Kidney epithelial cell (primary cell): ENCODE results near the gene C3orf38. TPM values are rescaled to one million over a fixed set of nuclear protein-coding genes. Genes with fewer than 3 reads are reported as not detected.
"Not testable (repeated sequence)": the region's sequence is repeated elsewhere in the genome, so short reads cannot be mapped to it uniquely, and the experiment has no call there.

Source experiments
- DNase-seq: peaks from one replicate; pipeline ENCODE4 v3.0.0-alpha.2; 2010; ENCODE audit warnings: low read depth
- H3K27me3 ChIP-seq: 2 replicates; pipeline ENCODE4 v1.6.0; 2011; ENCODE audit warnings: low read length; ENCODE audit not compliant: control insufficient read depth, insufficient read depth
- H3K36me3 ChIP-seq: 2 replicates; pipeline ENCODE4 v1.5.1; 2011; ENCODE audit warnings: low read length; ENCODE audit not compliant: control insufficient read depth, insufficient read depth
- H3K4me3 ChIP-seq: 2 replicates; pipeline ENCODE4 v1.5.1; 2011; ENCODE audit warnings: low read depth, mild to moderate bottlenecking, control low read depth, low read length
- total RNA-seq: library from RNA; depleted of rRNA; stranded (reverse); fragments of >200 nt; gene quantifications from 2 replicates; pipeline ENCODE4 v1.2.3, GENCODE V29; 2015
- TF ChIP-seq, protein P1 (sequence below): IDR thresholded peaks from 2 replicates; pipeline ENCODE4 v1.5.1; 2011; ENCODE audit warnings: mild to moderate bottlenecking, moderate library complexity, low read length, control low read depth, inconsistent platforms; ENCODE audit not compliant: insufficient read depth, poor library complexity, severe bottlenecking

Gene C3orf38
- total RNA-seq, 1 donor from 2014 or later = 26.9 TPM

DNA sequence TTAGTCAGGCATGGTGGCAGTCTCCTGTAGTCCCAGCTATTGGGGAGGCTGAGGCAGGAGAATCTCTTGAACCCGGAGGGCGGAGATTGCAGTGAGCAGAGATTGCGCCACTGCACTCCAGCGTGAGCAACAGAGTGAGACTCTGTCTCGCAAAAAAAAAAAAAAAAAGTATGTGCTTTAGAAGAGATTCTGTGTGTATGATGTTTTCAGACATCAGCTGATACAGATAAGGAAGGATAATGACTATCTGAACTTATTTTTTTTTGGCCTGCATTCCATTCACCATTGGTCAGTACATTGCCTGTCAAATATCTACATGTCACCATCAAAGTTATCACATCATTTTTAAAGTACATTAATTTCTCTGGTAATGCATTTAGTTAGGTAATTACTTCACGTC lies 17.4 kb downstream of the C3orf38 start:
- H3K27me3 ChIP-seq = no peaks in the 10 kb centered on the region
- TF ChIP-seq, protein P1, sequence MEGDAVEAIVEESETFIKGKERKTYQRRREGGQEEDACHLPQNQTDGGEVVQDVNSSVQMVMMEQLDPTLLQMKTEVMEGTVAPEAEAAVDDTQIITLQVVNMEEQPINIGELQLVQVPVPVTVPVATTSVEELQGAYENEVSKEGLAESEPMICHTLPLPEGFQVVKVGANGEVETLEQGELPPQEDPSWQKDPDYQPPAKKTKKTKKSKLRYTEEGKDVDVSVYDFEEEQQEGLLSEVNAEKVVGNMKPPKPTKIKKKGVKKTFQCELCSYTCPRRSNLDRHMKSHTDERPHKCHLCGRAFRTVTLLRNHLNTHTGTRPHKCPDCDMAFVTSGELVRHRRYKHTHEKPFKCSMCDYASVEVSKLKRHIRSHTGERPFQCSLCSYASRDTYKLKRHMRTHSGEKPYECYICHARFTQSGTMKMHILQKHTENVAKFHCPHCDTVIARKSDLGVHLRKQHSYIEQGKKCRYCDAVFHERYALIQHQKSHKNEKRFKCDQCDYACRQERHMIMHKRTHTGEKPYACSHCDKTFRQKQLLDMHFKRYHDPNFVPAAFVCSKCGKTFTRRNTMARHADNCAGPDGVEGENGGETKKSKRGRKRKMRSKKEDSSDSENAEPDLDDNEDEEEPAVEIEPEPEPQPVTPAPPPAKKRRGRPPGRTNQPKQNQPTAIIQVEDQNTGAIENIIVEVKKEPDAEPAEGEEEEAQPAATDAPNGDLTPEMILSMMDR = no peak
- no peak for DNase-seq
- H3K4me3 ChIP-seq = no peak overlapping the region
- no peaks in the 10 kb centered on the region for H3K36me3 ChIP-seq

DNA sequence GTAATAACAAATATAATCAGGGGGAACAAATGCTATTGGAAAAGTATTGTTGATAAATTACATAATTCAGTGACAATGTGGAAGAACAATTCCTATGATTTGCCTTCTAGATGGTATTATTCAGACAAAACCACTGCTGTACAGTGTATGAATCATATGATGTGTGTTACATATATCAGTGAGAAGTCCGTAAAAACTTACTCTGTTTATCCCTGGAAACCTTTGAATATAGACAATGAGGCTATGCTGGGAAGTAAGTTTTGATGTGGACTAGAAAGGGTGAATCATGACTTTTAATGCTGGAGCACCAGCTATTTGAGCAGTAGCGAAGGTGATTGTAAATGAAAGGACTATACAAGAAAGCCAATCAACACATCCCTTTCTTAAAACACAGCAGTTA lies 17.9 kb downstream of the C3orf38 start:
- H3K27me3 ChIP-seq = no peaks in the 10 kb centered on the region
- no peaks in the 10 kb centered on the region for H3K36me3 ChIP-seq
- TF ChIP-seq, protein P1 = no peak
- DNase-seq = no peak
- H3K4me3 ChIP-seq = no peak overlapping the region

DNA sequence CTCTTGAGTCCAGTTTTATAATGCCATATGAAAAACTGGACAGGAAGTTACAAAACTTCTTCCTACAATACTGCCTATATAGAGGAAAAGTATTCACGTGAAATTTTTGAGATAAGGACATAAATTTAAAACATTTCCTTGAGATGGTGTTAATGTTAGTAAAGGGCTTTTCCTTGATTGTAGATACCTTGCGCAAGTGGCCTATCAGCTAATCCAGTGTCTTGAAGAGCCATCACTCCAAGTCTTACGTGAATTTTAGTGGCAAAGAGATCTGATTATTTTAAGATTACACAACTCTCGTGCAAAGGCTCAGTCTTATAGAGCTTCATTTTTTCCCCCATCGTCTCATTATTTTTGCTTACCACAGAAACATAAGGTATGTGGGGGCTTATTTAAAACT lies 18.4 kb downstream of the C3orf38 start:
- Histone ChIP-seq H3K36me3 (no peaks in the 10 kb centered on the region), H3K27me3 (no peaks in the 10 kb centered on the region), H3K4me3 (no peak overlapping the region)
- DNase-seq = no peak
- TF ChIP-seq, protein P1 = no peak

DNA sequence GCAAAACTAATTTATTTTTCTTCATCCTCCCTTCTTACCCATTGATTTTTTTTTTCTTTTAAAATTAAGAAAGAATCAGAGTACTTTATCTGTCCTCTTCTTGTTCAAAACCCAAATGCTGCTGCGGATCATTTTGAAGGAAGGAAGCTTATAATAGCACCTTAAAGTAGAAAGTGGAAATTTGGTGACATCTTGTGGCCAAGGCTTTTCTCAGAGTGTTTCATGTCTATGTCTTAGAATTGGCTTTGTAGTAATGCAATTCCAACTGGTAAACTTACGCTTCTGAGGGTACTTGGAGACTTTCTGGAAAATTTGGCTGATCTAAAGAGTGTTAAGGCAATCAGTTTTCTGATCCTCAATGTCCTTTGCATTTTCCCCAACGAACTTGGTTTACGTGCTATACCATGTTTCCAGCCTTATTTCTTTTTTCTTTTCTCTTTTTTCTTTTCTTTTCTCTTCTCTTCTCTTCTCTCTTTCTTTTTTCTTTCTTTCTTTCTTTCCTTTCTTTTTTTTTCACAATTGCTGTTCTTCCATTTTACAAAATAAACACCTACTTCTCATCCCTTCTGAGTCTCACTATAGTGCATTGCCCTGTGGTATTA lies 30.7 kb downstream of the C3orf38 start:
- TF ChIP-seq, protein P1 = peak; percentile 51
- Histone ChIP-seq H3K36me3 (no peaks in the 10 kb centered on the region), H3K4me3 (no peak overlapping the region), H3K27me3 (no peaks in the 10 kb centered on the region)
- DNase-seq = no peak

DNA sequence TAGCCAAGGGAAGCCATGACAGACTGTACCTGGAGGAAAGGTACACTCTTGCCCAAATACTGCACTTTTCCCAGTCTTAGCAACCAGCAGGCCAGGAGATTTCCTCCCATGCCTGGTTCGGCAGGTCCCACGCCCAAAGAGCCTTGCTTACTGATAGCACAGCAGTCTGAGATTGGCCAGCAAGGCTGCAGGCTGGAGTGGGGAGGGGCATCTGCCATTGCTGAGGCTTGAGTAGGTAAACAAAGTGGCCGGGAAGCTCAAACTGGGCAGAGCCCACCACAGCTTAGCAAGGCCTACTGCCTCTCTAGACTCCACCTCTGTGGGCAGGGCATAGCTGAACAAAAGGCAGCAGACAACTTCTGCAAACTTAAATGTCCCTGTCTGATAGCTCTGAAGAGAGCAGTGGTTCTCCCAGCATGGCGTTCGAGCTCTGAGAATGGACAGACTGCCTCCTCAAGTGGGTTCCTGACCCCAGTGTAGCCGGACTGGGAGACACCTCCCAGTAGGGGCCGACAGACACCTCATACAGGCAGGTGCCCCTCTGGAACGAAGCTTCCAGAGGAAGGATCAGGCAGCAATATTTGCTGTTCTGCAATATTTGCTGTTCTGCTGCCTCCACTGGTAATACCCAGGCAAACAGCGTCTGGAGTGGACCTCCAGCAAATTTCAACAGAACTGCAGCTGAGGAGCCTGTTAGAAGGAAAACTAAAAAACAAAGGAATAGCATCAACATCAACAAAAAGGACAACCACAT lies 32.6 kb downstream of the C3orf38 start:
- not testable (repeated sequence) for H3K4me3 ChIP-seq, H3K36me3 ChIP-seq, H3K27me3 ChIP-seq, DNase-seq

DNA sequence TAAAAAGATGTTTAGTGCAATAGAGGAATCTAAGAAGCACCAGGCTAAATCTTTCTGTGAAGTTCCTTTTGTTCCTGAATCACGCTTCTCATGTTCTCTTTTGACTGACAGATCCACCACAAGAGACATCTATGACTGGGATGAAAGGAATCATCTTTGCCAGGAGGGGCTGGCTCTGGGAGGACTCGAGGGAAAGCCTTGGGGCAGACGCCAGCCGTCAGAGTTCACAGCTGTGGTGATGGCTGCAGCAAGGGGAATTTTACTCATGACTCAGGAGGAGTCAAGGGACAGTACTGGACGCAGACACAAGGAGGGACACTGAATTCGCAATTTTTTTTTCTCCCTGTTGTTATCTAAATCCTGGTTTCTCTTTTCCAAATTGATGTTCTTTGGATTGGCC lies 38.7 kb downstream of the C3orf38 start:
- Histone ChIP-seq H3K27me3 (no peaks in the 10 kb centered on the region), H3K36me3 (no peaks in the 10 kb centered on the region), H3K4me3 (no peak overlapping the region)
- no peak for DNase-seq
- TF ChIP-seq, protein P1 = no peak
